HCT116 (cell line): ENCODE data around the gene PLAU. TPM values are rescaled to one million over a fixed set of nuclear protein-coding genes. Genes with fewer than 3 reads are reported as not detected.

Experiments
- ATAC-seq: fragments of 200-7000 bp; cut with Tn5 transposase; 2 replicates; pipeline ENCODE4 v1.9.1; 2020; ENCODE audit warnings: mild to moderate bottlenecking, moderate library complexity
- BruUV-seq: library from RNA; stranded (reverse); fragments of 400-500 nt; replicated peaks from 2 replicates; lab custom pipeline; 2021; lab: Mats Ljungman, UMichigan
- CTCF ChIA-PET: fragments of 300-600 bp; sonication (Branson Sonifier 250); formaldehyde crosslinking; loops from one replicate; lab custom pipeline; 2021; ENCODE audit warnings: antibody characterized with exemption; lab: Charles Lee
- POLR2A ChIA-PET: fragments of 300-600, 350-600 bp; sonication (Branson Sonifier 250); formaldehyde crosslinking; loops from one replicate; lab custom pipeline; 2021; ENCODE audit warnings: antibody characterized with exemption; lab: Charles Lee
- RAD21 ChIA-PET, 2 experiments: fragments of 300-600 bp; sonication (Branson Sonifier 250); formaldehyde crosslinking; loops; one replicate each; lab custom pipeline; 2023; ENCODE audit warnings: low total read pairs in 2 of 2; ENCODE audit not compliant: uncharacterized antibody in 2 of 2, unreplicated experiment in 2 of 2, low non-redundant PET in 1 of 2; lab: Charles Lee
- DNase-seq: peaks from one replicate; pipeline ENCODE4 v3.0.0-alpha.2; 2010; ENCODE audit warnings: low read depth, low spot score
- H2AFZ ChIP-seq: fragments of 200-600 bp; shearing (Covaris generic), sonication (generic); 2 replicates; pipeline ENCODE4 v1.6.1; 2017; ENCODE audit warnings: low read depth, mixed run types, mixed read lengths, antibody characterized with exemption, low read length; ENCODE audit not compliant: poor library complexity, severe bottlenecking
- H3K27ac ChIP-seq: 2 replicates; pipeline ENCODE4 v1.5.1; 2012; ENCODE audit warnings: low read depth, low read length
- H3K27me3 ChIP-seq: fragments of 200-600 bp; sonication (generic); 2 replicates; pipeline ENCODE4 v1.6.1; 2016; ENCODE audit warnings: mixed run types, low read length, mixed read lengths; ENCODE audit not compliant: insufficient read depth
- H3K36me3 ChIP-seq, 2 experiments: fragments of 200-500 bp in 1 of 2; fragments of 200-600 bp in 1 of 2; sonication (Bioruptor generic) in 1 of 2; sonication (generic) in 1 of 2; 2 replicates each; pipeline versions ENCODE4 v1.5.1 to v1.6.1; 2014 to 2016; ENCODE audit warnings: low read length in 2 of 2, inconsistent platforms in 1 of 2, mixed read lengths in 1 of 2, mixed run types in 1 of 2; ENCODE audit not compliant: insufficient read depth in 2 of 2, control insufficient read depth in 1 of 2
- H3K4me1 ChIP-seq, 2 experiments: fragments of 200-600 bp in 1 of 2; sonication (generic) in 1 of 2; 2 replicates each; pipeline versions ENCODE4 v1.5.1 to v1.6.1; 2012 to 2017; ENCODE audit warnings: low read length in 2 of 2, inconsistent platforms in 1 of 2, mild to moderate bottlenecking in 1 of 2, mixed read lengths in 1 of 2, mixed run types in 1 of 2, moderate library complexity in 1 of 2; ENCODE audit not compliant: insufficient read depth in 2 of 2, control insufficient read depth in 1 of 2
- H3K4me2 ChIP-seq: fragments of 200-600 bp; sonication (generic); 2 replicates; pipeline ENCODE4 v1.6.1; 2017; ENCODE audit warnings: mixed run types, low read length, mixed read lengths
- H3K4me3 ChIP-seq, 2 experiments: fragments of 200-600 bp in 1 of 2; sonication (generic) in 1 of 2; replicated peaks in 1 of 2; 2 replicates each; pipeline ENCODE4 v1.5.1; 2011 to 2016; ENCODE audit warnings: low read length in 2 of 2, control low read depth in 1 of 2, low read depth in 1 of 2, mild to moderate bottlenecking in 1 of 2, mixed read lengths in 1 of 2, mixed run types in 1 of 2
- H3K79me2 ChIP-seq: fragments of 200-600 bp; sonication (generic); 2 replicates; pipeline ENCODE4 v1.6.1; 2017; ENCODE audit warnings: mild to moderate bottlenecking, mixed run types, low read length, moderate library complexity, mixed read lengths; ENCODE audit not compliant: insufficient read depth
- H3K9ac ChIP-seq: fragments of 200-600 bp; sonication (generic); 2 replicates; pipeline ENCODE4 v1.6.1; 2016; ENCODE audit warnings: low read length, mixed read lengths
- H3K9me2 ChIP-seq: fragments of 200-600 bp; sonication (generic), shearing (Covaris generic); 2 replicates; pipeline ENCODE4 v1.6.1; 2017; ENCODE audit warnings: mixed run types, mild to moderate bottlenecking, moderate library complexity; ENCODE audit not compliant: insufficient read depth
- H3K9me3 ChIP-seq, 2 experiments: fragments of 200-500 bp in 1 of 2; fragments of 200-600 bp in 1 of 2; sonication (Bioruptor generic) in 1 of 2; sonication (generic) in 1 of 2; 2 replicates each; pipeline ENCODE4 v1.6.1; 2014 to 2017; ENCODE audit warnings: low read length in 2 of 2, mixed read lengths in 2 of 2, inconsistent platforms in 1 of 2, low read depth in 1 of 2, mild to moderate bottlenecking in 1 of 2, mixed run types in 1 of 2, moderate library complexity in 1 of 2; ENCODE audit not compliant: control insufficient read depth in 1 of 2, insufficient read depth in 1 of 2
- H4K20me1 ChIP-seq: fragments of 200-600 bp; sonication (generic), shearing (Covaris generic); 2 replicates; pipeline ENCODE4 v1.6.1; 2017; ENCODE audit warnings: mixed run types, mild to moderate bottlenecking, moderate library complexity; ENCODE audit not compliant: insufficient read depth
- FOSL1 ChIP-seq: IDR thresholded peaks from 2 replicates; pipeline ENCODE4 v1.6.1; 2012; ENCODE audit warnings: low read depth
- JUND ChIP-seq: IDR thresholded peaks from 2 replicates; pipeline ENCODE4 v1.6.1; 2012
- intact Hi-C: fragments of 100-400 bp; cut with micrococcal nuclease; formaldehyde crosslinking; loops from 2 replicates; pipeline ENCODE4 v1.10.0; 2022
- total RNA-seq: library from RNA; stranded (reverse); gene quantifications from one replicate; pipeline ENCODE4 v1.2.1, GENCODE V29; 2021; ENCODE audit not compliant: unreplicated experiment

Gene PLAU
- total RNA-seq, 1 experiment from 2014 or later = 60.3 TPM

- RAD21 ChIA-PET = interaction anchor here in 1 of 2 experiments (1.6 kb wide), 1 partner anchor 32 kb away, joined by 4 read pairs; no protein-coding TSS in a partner anchor
- POLR2A ChIA-PET = interaction anchor here (0.9 to 5.8 kb wide), 7 partner anchors 14 to 78 kb away, joined by 3 to 36 read pairs (median 5); no protein-coding TSS in a partner anchor
- Histone ChIP-seq H3K4me1 (peaks cover 44 to 68% of the 10 kb centered on the region in 2 experiments), H3K9me3 (no peaks in the 10 kb centered on the region), H3K4me2 (peak overlapping the region; percentile 62), H4K20me1 (no peaks in the 10 kb centered on the region), H3K9me2 (no peaks in the 10 kb centered on the region), H3K9ac (peak overlapping the region; percentile 69), H3K36me3 (no peaks in the 10 kb centered on the region), H3K79me2 (no peaks in the 10 kb centered on the region), H3K27me3 (no peaks in the 10 kb centered on the region)
- no peak for ATAC-seq
- BruUV-seq = no TSS peak
- TF ChIP-seq FOSL1 = peak; percentile 28; the same call in 1 of the 2 replicates
- no peak for TF ChIP-seq JUND
- TF ChIP-seq, all 23 proteins: peak for 1
- CTCF ChIA-PET = interaction anchor here (1.7 to 2.2 kb wide), 2 partner anchors 10 to 81 kb away, joined by 7 to 12 read pairs; no protein-coding TSS in a partner anchor
- H3K27ac ChIP-seq = peak overlapping the region; percentile 100
- peak overlapping the region; percentile 12 to 13; a peak in 3 of 4 replicates for H3K4me3 ChIP-seq
- no peak for DNase-seq
- intact Hi-C loops = no loop called here
- H2AFZ ChIP-seq = no peak overlapping the region
These were observed 56.1 kb downstream of the PLAU start for GRCh38 chr10:73967022-73967429.

Other genes with a start within 250 kb of the PLAU start
- gene AGAP5, start 213.0 kb upstream of the PLAU start, total RNA-seq = 7.5 TPM
- gene SEC24C, start 166.8 kb upstream of the PLAU start, total RNA-seq = 60.9 TPM
- gene CHCHD1, start 129.1 kb upstream of the PLAU start, total RNA-seq = 36.6 TPM
- 49.9 TPM for gene ZSWIM8, start 125.5 kb upstream of the PLAU start, total RNA-seq
- gene NDST2, start 99.5 kb upstream of the PLAU start, total RNA-seq = 21.8 TPM
- 28.3 TPM for gene CAMK2G, start 36.6 kb upstream of the PLAU start, total RNA-seq
- gene VCL, start 87.0 kb downstream of the PLAU start, total RNA-seq = 106 TPM
- 34.4 TPM for gene AP3M1, start 239.7 kb downstream of the PLAU start, total RNA-seq
- gene ADK, start 240.1 kb downstream of the PLAU start, total RNA-seq = 55.0 TPM